ENCODE data around the gene NACC2.

Gene NACC2

DNA sequence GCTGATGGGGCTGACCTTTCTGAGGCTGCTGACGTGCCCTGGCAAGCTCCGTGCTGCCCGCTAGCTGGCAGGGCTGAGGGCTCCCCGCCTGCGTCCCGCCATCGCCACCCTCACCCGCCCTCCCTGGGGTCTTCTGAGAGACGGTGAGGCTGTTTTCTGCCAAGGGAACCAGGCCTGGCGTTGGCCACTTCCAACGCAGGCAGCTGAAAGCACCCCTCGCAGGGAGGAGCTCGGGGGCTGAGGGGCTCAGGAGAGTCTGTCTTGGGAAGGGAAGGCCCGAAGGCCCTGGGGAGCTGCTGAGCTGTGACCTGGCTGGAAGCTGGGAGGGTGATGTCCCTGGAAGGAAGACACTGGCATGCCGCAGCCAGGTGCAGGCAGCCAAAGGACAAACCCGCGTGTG, 33.3 kb upstream of the NACC2 start:
- DNase-seq = no peak

DNA sequence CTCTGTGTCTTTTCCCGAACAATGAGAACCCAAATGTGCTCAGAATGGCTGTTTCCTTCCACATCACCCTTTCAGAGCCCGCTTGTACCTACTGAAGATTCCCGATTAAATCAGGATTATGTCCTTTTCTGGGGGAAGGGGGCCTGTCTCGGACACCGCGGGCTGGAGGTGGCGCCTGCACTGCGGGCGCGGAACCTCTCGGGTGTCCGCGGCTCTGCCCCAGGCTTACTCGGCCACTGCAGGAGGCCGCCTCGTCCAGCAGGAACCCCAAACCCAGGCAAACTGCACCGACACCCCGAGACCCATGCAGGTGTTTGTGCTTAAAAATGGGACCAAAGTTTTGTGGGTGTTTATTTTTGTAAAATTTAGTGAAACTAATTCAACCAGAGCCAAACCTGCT, 32.2 kb upstream of the NACC2 start:
- DNase-seq = no peak

DNA sequence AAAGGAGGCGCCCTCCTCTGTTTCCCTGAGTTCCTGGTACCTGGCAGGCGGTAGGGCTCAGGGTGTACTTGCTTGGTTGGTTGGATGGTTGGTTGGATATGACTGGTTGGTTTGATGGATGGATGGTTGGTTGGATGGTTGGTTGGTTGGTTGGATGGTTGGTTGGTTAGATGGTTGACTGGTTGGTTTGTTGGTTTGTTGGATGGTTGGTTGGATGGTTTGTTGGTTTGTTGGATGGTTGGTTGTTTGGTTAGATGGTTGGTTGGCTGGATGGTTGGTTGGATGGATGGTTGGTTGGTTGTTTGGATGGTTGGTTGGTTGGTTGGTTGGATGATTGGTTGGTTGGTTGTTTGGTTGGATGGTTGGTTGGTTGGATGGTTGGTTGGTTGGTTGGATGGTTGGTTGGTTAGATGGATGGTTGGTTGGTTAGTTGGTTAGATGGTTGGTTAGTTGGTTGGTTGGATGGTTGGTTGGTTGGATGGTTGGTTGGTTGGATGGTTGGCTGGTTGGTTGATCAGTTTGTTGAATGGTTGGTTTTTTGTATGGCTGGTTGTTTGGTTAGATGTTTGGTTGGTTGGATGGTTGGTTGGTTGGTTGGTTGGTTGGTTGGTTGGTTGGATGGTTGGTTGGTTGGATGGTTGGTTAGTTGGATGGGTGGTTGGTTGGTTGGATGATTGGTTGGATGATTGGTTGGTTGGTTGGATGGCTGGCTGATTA, 30.0 kb upstream of the NACC2 start:
- DNase-seq = no peak

DNA sequence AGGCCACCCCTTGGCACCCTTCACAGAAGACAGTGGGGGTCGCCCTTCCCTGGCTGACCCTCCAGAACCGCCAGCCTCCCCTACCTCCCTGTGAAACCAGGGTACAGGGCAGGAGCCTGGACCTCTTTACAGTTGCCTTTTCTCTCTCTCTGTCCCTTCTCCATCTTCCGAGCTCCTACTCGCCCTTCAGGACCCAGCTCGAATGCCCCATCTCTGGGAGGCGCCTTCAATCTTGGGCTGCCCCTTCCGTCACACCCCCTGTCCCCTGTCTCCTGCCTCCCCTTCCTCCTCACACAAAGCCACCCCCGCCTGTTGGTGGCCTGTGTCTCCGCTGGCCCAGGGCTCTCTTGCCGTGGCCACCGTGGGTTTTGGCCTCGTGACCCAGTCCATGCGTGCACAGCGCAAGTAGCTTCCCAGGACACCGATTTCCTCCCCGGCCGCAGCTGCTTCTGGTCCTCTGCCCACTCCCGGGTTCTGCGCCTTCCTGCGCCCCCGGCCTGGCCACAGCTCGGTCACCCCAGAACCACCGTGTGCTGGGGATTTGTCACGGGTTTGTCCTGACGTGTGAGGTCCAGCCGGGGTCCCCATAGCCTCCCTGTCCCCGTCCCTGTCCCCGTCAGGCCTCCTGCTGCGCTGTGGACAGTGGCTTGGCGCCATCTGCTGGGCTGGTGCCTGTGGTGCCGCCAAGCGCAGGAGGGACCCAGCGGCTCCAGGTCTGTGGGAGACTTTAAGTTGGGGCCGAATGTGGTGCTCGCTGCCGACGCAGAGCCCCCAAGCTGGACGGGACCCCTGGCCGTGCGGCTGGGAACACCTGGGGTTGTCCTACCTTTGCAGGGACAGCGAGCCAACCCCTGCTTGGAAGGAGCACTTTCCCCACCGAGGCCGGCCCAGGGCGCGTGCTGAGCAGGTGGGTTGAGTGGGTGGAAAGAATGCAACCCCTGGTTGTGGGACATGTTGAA, 27.6 kb upstream of the NACC2 start:
- peak; percentile 26 to 79 (median 68) for DNase-seq

DNA sequence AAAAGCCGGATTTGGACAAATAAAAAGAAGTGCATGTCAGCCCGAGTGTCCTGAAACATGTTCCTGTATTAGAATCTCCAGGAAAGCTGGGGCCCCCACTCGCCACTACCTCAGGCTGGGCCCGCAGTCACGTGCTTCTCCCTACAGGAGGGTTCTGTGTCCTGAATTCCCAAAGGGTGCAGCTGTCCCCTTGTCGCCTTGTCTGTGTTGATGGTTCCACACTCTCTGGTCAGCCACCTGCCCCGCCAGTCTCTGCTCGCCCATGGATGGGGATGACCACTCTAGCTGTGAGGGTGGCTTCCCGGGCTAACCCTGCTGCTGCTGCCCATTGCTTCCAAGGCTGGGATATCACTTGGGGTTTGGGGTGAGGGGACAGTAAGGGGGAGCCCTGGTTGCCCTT, 26.7 kb upstream of the NACC2 start:
- no peak for DNase-seq

DNA sequence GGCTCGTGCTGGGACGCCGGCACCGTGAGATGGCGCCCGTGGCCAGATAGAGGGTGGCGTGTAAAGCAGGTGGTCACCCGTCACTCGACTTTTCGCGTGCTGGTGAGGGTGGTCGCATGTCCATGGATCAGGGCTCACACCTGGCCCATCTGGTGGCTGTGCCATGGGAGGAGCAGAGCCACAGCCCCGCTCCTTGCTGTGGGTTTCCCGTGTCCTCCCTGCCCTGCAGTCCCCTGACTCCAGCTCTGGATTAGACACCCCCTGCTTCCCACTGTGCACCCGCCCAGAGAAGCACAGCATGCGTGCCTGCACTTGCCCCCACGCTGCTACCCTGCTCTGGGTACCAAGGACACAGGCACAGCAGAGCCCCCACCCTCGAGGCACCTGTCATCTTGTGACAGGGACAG, 25.4 kb upstream of the NACC2 start:
- no peak for DNase-seq

DNA sequence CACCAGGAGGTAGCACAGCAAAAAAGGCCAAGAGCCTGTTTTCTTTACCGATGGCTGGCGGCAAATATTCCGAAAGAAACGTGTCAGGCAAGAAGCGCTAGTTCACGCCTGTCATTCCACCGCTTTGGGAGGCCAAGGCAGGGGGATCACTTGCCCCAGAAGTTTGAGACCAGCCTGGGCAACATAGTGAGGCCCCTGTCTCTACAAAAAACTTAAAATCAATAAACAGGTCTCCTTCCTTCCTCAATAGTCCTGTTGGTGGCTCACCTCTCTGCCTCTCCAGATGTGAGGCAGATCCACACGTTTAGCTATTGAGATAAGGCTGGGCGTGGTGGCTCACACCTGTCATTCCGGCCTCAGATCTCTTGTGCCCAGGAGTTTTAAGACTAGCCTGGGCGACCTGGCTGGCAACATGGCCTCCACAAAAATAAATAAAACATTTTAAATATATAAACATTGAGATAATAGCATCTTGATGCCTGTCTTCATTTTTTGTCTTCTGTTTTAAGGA, 24.8 kb upstream of the NACC2 start:
- DNase-seq = no peak

DNA sequence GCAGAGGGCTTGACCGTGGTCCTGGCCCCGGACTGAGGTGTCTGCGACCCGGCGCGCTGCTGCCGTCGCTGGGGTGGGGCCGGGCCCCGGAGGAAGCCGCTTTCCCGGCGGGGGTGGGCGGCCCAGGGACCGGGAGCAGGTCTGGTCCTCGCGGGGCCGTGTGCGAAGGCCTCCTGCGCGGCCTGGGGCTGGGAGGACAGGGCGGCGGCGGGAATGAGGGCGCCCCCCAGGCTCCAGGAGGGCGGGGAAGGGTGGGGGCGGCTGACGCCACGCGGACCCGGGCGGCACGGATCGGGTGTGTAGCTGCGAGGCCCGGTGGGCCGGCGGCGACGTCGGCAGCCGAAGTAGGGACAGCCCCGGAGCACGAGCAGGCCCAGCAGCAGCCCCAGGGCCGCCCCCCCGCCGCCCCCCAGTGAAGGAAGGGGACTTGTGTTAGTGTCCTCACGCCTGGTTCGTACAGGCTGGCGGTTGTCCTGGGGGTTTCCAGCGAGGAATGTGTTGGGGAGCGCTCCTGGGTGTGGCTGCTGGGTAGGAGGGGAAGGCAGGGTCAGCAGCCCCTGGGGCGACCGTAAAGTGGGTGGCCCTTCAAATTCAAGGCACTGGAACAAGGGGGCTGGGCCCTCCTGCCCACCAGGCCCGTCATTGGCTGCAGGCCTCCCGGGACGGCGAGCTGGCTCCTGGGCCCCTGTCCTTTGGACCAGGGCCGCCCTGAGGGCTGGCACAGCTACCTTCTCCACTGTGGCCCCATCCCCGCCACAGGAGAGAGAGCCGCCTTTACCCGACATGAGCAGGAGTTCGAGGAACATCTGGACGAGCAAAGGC, 24.2 kb upstream of the NACC2 start:
- peak in 4 of 6 experiments; percentile 16 to 54 (median 33) for DNase-seq

DNA sequence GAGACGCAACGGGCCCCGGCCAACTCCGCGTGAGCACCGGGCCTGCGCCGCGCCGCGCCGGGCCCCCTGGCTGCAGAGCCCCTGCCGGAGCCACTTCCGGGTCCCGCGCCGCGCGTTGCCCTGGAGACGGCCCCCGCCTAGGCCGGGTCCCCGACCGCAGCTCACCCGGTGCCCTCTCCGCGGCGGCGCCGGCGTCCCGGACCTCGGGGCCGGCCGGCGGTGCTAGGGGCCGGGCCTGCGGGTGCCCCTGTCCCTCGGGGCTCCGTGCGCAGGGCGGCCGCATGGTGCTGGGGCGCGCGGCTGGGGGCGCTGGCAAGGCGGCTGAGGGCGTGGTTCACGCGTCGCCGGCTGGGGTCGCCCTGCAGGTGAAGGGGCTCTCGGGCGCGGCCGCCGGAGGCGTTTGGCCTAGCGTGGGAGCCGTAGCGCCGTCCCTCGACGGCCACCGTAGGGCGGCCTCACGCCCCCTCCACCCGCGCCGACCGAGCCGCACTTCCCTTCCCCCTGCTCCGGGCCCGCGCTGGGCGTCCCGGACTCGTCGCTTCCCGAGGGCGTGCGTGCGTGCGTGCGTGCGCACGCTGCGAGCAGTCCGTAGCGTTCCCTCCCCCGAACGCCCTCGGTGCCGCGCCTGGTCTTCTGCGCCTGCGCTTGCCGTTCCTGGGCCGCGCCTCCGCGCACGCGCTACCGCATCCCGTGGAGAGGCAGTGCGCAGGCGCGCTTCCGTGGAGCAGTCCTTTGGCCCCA, 23.4 kb upstream of the NACC2 start, which contains the start of gene TMEM250:
TSS of gene TMEM250 (minus strand) at position 556 of the 741 bp plus-strand sequence. CDS start 1,975 bp downstream, outside the sequence.
- DNase-seq = peak; percentile 90 to 97 (median 94)

DNA sequence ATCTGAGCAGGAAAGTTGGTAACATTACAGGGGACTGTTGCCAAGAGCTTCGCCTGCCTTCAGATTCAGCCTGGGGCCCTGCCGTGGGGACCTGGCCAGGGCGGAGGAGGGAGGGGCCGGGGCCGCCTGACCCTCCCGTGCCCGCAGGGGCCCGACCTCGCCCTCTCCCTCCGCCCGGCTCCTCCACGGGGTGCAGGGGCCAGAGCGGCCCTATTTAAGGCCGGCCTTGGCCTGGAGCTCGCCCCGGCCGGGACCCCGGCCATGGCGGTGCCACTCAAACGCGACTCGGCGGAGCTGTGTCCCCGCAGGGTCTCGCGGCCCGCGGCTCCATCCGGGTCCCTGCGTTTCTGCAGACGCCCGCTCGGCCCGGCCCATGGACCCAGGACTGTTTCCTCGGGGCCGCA, 22.8 kb upstream of the NACC2 start:
- DNase-seq = no peak

DNA sequence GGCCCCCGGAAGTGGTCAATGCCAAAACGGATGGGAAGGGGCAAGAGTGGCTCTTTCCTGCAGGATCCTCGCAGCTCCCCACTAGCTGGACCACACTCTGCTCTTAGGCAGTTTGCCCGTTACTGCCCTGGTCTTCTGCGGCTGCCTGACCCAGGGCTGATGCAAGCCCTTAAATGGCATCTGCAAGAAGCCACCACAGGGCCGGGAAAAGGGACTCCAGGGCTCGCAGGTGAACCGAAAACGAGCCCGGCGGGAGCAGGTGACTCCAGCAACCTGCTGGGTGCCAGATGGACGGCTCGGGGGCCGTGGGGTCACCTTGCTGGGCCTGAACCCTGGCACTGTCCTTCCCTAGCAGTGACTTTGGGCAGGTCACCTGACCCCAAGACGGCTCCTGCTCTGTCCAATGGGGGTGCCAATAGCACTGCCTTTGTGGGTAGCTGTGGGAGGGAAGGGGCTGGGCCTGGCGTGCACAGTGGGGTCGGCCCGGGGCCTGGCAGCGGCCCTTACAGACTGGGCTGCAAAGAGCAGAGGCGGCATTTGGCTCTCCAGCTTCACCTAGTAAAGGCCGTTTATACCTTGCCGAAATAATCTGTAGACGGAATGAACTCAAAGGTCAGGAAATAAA, 22.3 kb upstream of the NACC2 start:
- peak in 1 of 6 experiments; percentile 22 for DNase-seq

DNA sequence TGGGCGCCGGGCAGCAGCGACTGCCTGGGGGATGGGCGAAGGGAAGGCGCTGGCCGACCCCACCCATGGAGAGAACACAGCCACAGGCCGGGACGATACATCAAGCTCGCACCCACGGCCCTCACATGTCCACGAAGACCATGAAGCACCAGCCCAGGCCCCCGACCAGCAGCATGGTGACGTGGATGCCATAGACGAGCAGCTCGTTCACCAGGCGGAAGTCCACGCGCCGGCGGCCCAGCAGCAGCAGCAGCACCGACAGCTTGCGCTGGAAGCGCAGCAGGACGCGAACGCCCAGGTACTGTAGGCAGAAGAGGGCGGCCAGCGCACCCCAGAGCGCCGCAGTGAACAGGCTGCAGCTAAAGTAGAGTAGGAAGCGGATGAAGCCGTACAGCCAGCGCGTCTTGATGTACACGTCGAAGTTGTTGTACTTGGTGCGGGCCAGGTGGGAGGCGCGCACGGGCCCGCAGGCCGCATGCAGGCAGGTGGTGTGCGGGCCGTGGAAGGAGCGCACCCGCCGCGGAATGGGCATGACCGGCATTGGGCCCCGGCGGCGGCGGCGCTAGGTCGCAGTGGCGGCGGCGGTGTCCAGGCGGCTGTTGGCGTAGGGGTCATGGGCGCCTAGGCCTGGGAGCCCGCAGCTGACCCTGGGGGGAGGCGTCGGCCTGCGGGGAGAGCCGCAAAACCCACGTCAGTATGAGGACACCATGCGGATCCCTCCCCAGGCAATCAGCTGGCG, 21.4 kb upstream of the NACC2 start:
- DNase-seq = no peak

DNA sequence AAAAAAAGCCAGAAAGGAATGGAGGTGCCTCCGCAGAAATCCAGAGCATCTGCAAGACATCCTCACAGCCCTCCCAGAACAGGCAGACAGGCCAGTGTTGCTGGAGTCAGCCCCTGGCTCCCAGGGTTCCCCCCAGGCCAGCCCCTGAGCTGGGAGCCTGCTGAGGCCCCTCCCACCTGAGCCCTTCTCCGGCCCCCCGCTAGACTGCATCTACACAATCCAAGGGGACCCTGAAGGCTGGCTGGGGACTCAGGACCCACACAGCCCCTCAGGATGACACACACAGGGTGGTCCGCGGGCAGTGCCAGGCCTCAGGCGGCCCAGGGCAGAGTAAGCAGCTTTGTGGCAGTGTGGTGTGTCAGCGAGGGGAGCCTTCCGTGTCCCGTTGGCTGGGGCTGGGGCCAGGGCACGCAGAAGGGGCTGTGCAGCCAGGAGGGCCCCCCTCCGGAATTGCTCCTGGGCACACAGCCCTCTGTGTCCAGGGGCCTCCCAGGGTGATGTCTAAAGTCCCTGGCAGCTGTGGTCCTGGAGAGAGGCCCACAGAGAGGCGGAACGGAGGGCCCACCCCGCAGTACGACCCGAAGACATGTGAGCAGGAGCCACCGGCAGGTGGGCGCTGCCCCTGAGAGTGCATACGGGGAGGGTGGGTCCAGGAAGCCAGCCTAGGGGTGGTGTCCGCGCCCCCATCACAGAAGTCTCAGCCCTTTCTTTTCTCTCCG, 20.7 kb upstream of the NACC2 start:
- DNase-seq = no peak

DNA sequence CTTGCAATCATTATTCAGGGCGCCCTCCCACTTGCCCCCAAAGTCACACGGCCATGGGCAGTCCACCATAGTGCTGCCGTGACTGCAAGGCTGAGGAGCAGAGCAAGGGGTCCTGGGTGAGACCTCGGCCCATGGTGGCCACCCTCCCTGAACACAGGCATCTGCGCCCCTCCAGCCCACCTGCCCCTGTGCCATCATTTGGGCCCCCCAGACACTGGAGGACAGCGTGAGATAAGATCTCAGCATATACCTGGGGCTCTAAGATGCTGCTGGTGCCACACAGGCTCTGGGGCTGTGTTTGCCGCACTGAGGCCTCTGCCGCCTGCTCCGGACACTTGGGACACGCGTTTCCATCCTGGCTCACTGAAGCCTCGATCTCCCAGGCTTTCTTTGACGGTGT, 20.1 kb upstream of the NACC2 start:
- no peak for DNase-seq

DNA sequence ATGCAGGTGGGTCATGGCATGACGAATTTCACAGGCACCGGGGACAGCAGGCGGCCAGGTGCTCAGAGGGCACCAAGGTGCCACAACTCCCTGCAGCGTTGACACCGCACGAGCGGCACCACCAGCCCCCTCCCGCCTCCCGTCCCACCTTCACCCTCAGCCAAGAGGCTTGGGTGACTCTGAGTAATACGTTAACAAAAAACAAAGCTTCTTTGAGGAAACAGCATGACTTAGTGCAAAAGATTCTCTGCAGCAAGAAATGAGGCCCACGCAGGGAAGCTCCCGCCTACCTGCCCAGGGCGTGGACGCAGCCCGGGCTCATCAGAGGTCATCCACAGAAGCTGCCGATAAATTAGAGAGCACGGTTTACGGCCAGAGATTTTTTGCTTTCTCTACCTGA, 19.5 kb upstream of the NACC2 start:
- DNase-seq = no peak

DNA sequence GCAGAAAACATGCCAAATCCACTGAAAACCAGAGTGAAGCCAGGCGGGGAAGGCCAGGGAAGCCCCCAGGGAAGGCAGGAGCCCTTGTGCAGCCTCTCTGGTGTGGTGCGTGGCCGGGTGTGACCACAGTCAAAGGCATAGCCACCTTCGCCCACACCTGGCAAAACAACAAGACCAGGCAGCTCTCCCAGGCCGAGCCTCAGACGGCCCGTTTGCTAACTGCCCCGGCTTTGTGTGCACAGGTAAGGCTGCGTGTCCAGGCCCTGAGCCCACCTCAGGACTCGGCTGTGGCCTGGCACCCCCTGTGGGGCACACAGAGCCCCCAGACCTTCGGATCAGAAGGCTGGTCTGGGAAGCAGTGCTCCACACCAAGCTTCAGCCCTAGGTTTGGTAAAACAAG, 17.5 kb upstream of the NACC2 start:
- DNase-seq = no peak

DNA sequence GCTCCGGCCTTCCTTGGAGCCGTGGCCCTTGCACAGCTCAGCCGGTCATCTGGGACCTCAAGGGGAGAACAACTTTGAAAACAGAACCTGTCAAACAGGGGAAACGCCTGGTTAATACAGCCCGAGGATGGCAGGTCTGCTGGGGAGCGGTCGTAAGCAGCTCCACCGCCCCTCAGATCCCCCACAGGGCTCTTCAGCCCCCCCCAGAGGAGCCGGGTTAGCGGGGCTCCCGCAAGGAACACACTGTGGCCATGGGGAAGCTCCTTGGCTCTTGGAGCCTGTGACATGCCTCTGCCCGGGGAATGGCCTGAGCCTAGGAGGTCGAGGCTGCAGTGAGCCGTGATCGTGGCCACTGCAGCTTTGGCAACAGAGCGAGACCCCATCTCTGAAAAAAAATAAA, 16.8 kb upstream of the NACC2 start:
- no peak for DNase-seq

DNA sequence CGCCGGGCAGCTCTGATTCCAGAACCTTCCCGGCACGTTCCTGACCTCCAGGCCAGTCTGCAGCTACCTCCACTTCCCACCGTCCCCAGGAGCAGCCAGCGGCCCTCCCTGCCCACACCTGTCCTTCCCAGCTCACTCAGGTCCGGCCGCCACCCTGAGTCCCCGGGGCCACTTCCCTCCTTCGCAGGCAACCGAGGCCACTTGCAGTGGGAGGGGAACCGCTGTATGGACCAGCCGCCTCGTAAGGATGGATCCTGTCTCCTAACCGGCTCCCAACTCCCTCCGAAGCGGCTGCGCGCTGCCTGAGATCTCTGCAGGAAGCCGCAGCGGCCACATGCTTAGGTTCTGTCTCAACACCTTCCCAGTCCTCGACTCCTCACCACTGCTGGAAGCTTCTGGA, 16.1 kb upstream of the NACC2 start:
- no peak for DNase-seq

DNA sequence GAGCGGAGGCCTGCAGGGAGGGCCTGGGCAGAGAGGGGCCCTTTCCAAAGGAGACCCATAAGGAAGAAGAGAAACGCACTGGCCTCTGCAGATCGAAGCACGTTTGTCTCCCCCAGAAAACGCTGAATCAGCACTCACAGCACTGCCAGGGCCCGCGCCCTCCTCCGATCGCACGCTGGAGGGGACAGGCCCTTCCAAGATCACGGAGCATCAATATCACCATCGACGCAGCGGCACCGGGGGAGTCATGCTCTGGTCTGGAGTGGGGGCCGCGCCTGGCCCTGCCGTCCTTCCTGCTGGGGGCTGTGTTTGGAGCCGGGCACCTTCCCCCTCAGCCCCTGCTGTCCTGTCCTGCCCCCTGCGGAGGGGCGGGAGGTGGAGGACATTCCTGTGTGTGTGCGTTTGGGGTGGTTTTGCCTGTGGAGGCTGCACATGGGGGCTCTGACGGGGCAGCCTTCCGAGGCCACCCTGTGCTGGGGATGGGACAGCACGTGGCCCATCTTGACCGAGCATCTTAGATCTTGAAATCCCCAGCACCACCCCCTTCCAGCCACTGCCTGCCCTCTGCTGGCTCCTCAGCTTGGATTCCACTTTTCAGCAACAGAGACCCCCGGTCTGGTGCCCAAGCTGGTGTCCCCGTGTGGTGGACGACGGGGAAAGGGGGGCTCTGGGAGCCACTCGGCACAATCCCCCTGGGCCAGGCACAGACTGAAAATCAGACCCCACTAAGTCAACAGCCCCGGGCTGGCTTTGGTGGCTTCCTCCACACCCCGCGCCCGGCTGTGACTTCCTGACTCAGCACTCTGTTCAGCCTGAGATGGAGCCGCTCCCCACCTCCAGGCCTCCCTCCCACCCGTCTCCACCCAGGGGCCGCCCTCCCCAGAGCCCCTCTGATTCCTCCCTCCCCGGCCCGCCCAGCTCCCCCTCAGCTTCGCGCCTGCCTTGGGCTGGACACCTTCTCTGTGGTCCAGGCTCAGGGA, 15.3 kb upstream of the NACC2 start:
- peak in 2 of 6 experiments; percentile 7 to 41 for DNase-seq

Data from stimulated activated naive CD4-positive, alpha-beta T cell (primary cell).